ENCODE data around the gene CHIT1. TPM values are rescaled to one million over a fixed set of nuclear protein-coding genes. Genes with fewer than 3 reads are reported as not detected.

The CHIT1 gene
- total and polyA plus RNA-seq, 2 of the 8 experiments (the other 6 are each of a cell fraction or from before 2014, with no cell fraction given): not detected

GRCh38 chr1:203271962-203272632 is 42.6 kb upstream of the CHIT1 start:
- Histone ChIP-seq H3K79me2 (ENCODE audit: control insufficient read depth in 1 of 2, insufficient read depth in 2 of 2, low read length in 2 of 2) (no peaks in the 10 kb centered on the region), H4K91ac (replicated peaks; ENCODE audit: insufficient read length, low read length) (no peak overlapping the region), H3K56ac (replicated peaks; ENCODE audit: insufficient read length, low read depth, low read length) (no peak overlapping the region), H3K23ac (ENCODE audit: insufficient read length) (no peak overlapping the region), H3K4me2 (ENCODE audit: insufficient read depth in 1 of 2, low read depth in 2 of 2, low read length in 2 of 2) (no peak overlapping the region), H4K20me1 (replicated peaks in 1 of 2; ENCODE audit: control insufficient read depth in 1 of 2, insufficient read depth in 2 of 2, low read length in 2 of 2) (no peaks in the 10 kb centered on the region), H2BK12ac (ENCODE audit: low read depth, low read length) (no peak overlapping the region; the same call in 1 of the 2 replicates), H2AFZ (ENCODE audit: low read length) (no peak overlapping the region), H3K14ac (ENCODE audit: insufficient read length) (no peak overlapping the region), H3K18ac (ENCODE audit: extremely low read depth, low read length) (no peak overlapping the region), H3K4ac (replicated peaks; ENCODE audit: insufficient read length, low read depth, low read length) (no peak overlapping the region), H3K9me3 (ENCODE audit: insufficient read depth in 2 of 2, low read depth in 1 of 2, low read length in 1 of 2) (no peaks in the 10 kb centered on the region), H2BK120ac (replicated peaks; ENCODE audit: low read depth, low read length) (no peak overlapping the region), H3K23me2 (ENCODE audit: low read depth, low read length) (peaks cover 2% of the 10 kb centered on the region; the same call in 1 of the 2 replicates), H4K8ac (ENCODE audit: extremely low read depth, insufficient read depth, low read length) (0 out of 2 replicates have a peak overlapping the region, but pooled peaks have one; percentile 64), H4K5ac (ENCODE audit: insufficient read length, low read depth, low read length) (no peak overlapping the region), H2BK5ac (ENCODE audit: low read depth, low read length) (no peak overlapping the region), H2BK20ac (ENCODE audit: low read length) (no peak overlapping the region), H3K27ac (ENCODE audit: low read depth, low read length) (no peak overlapping the region), H3K4me1 (replicated peaks in 1 of 4; ENCODE audit: control insufficient read depth in 3 of 4, insufficient read depth in 4 of 4, low read length in 3 of 4) (peaks cover 0 to 13% (median 8%) of the 10 kb centered on the region in 4 experiments; a peak in 5 of 7 replicates), H3K27me3 (replicated peaks in 1 of 4; ENCODE audit: control insufficient read depth in 3 of 4, extremely low read depth in 1 of 4, insufficient read depth in 3 of 4, low read length in 3 of 4) (peaks cover 0 to 31% (median 10%) of the 10 kb centered on the region in 4 experiments; a peak in 5 of 7 replicates), H2BK15ac (ENCODE audit: low read length) (no peak overlapping the region), H3K79me1 (ENCODE audit: low read depth, low read length) (no peaks in the 10 kb centered on the region), H2AK5ac (ENCODE audit: low read depth, low read length) (no peak overlapping the region), H3K4me3 (ENCODE audit: extremely low read depth in 1 of 4, insufficient read depth in 2 of 4, low read depth in 3 of 4, low read length in 4 of 4) (no peak overlapping the region), H3K36me3 (ENCODE audit: control insufficient read depth in 2 of 4, insufficient read depth in 4 of 4, low read length in 3 of 4) (no peaks in the 10 kb centered on the region), H3K9ac (replicated peaks in 1 of 4; ENCODE audit: extremely low read depth in 1 of 4, low read depth in 3 of 4, low read length in 3 of 4) (no peak overlapping the region)
- DNase-seq (ENCODE audit: low read depth in 1 of 2, low spot score in 2 of 2) (no peak), FAIRE-seq (no peak)
- ChIA-PET CTCF (ENCODE audit: partially characterized antibody) (interaction anchor here (0.6 to 39.0 kb wide), 28 partner anchors 8 to 433 kb away, joined by 3 to 785 read pairs (median 5); partner anchors contain the start of gene BTG2), POLR2A (ENCODE audit: partially characterized antibody) (interaction anchor here (0.6 kb wide), 1 partner anchor 76 kb away, joined by 3 read pairs; no protein-coding TSS in a partner anchor)
- 81% methylated on average over 6 of the region's 6 CpGs; no CpG with 5 or more reads in 1 of the 2 experiments for WGBS, 2 experiments (ENCODE audit: extremely low coverage in 1 of 2, insufficient coverage in 1 of 2, insufficient read length in 1 of 2, insufficient replicate concordance in 2 of 2, low coverage in 1 of 2, low lambda C conversion rate in 2 of 2, missing lambda C conversion rate in 1 of 2)
- TF ChIP-seq SP2 (IDR thresholded peaks at IDR 0.05; ENCODE audit: low read length) (no peak), E2F6 (IDR thresholded peaks at IDR 0.05) (no peak), EZH2 (IDR thresholded peaks at IDR 0.05; ENCODE audit: low read depth, low read length, severe bottlenecking) (no peak), RXRA (IDR thresholded peaks at IDR 0.05; ENCODE audit: insufficient read depth, low read depth, low read length) (no peak)

All from H1 (cell line).